T47D (cell line): ENCODE results near the gene ETFRF1.

ENCODE experiments used
- DNase-seq, 2 experiments: peaks; one replicate each; pipeline versions ENCODE4 v3.0.0 to v3.0.0-alpha.2; 2011 to 2012; ENCODE audit warnings: low read depth in 1 of 2, low spot score in 1 of 2
- JUND ChIP-seq: IDR thresholded peaks from 2 replicates; pipeline ENCODE4 v1.6.1; 2012; ENCODE audit warnings: low read depth
- in situ Hi-C: cut with HindIII; loops from 2 replicates; pipeline ENCODE4 v1.10.0; 2016; ENCODE audit warnings: low sequenced_read_pairs, low pct_unique_long_range_greater_than_20kb

ETFRF1 gene

GRCh38 chr12:25242981-25243679, 48.1 kb downstream of the ETFRF1 start:
- no peak for DNase-seq
- TF ChIP-seq JUND: no peak
- in situ Hi-C loops: no loop called here

- in situ Hi-C loops: no loop called here
- no peak for DNase-seq
- TF ChIP-seq JUND: no peak
Observed at GRCh38 chr12:25243680-25243990, 48.6 kb downstream of the ETFRF1 start.

GRCh38 chr12:25245491-25245890, 50.5 kb downstream of the ETFRF1 start:
- TF ChIP-seq JUND: no peak
- no peak for DNase-seq
- in situ Hi-C loops: no loop called here

GRCh38 chr12:25248137-25248536, 53.1 kb downstream of the ETFRF1 start:
- DNase-seq: no peak
- in situ Hi-C loops: no loop called here
- TF ChIP-seq JUND: no peak

- DNase-seq: no peak
- in situ Hi-C loops: no loop called here
- no peak for TF ChIP-seq JUND
Observed at GRCh38 chr12:25248732-25249131, 53.7 kb downstream of the ETFRF1 start.

GRCh38 chr12:25249931-25250738, 55.1 kb downstream of the ETFRF1 start:
- in situ Hi-C loops: no loop called here
- no peak for TF ChIP-seq JUND
- peak; percentile 47 to 52 for DNase-seq

- in situ Hi-C loops: no loop called here
- TF ChIP-seq JUND: no peak
- peak; percentile 94 to 99 for DNase-seq
Observed at GRCh38 chr12:25250744-25251730, 56.0 kb downstream of the ETFRF1 start, which contains the start of gene KRAS. TSS of gene KRAS (minus strand) at chr12:25250929.

- no peak for DNase-seq
- TF ChIP-seq JUND: no peak
- in situ Hi-C loops: no loop called here
Observed at GRCh38 chr12:25251769-25252168, 56.7 kb downstream of the ETFRF1 start.

- no peak for DNase-seq
- in situ Hi-C loops: no loop called here
- TF ChIP-seq JUND: no peak
Observed at GRCh38 chr12:25252946-25253345, 57.9 kb downstream of the ETFRF1 start.

- no peak for TF ChIP-seq JUND
- DNase-seq: no peak
Observed at GRCh38 chr12:25253371-25254068, 58.5 kb downstream of the ETFRF1 start.

GRCh38 chr12:25254271-25254880, 59.3 kb downstream of the ETFRF1 start:
- no peak for DNase-seq
- TF ChIP-seq JUND: no peak
- in situ Hi-C loops: no loop called here

More at GRCh38 chr12:25253371-25254068, 58.5 kb downstream of the ETFRF1 start:
- in situ Hi-C loops: no loop called here
